Suppressor macrophage treated with lipopolysaccharide for 1 hour (primary cell): Measurements from ENCODE around the gene TYW1.
"Not testable (repeated sequence)": the region's sequence is repeated elsewhere in the genome, so short reads cannot be mapped to it uniquely, and the experiment has no call there.

Experiments used
- DNase-seq, 3 donors: peaks; one replicate each; pipeline ENCODE4 v3.0.0-alpha.2; 2020 to 2022

Gene TYW1

DNA sequence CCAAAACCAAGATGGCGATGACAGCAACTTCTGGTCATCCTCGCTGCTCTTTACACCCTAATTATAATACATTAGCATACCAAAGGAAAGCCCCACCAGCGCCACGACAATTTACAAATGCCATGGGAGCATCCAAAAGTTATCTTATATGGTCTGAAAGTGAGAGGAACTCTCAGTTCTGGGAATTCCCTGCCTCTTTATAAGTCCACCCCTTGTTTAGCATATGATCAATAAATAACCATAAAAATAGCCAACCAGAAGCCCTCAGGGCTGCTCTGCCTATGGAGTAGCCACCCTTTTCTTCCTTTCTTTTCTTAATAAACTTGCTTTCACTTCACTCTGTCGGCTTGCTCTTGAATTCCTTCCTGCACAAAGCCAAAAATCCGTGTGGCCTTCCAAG is 262.7 kb downstream of the TYW1 start:
- not testable (repeated sequence) for DNase-seq

DNA sequence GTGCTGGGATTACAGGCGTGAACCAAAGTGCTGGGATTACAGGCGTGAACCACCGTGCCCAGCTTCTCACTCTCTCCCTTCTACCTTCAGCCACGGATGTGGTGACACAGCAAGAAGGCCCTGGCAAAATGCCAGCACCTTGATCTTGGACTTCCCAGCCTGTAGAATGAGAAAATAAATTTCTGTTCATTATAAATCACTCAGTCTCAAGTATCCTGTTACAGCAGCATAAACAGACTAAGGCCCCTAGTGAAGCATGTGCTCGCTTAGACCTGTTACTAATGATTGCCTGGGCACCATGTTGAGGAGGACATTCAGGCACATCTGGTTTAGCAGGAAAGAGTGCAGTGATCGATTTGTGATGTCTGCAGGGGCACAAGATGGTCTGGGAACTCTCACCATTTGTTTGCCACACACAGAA is 263.5 kb downstream of the TYW1 start:
- not testable (repeated sequence) for DNase-seq

DNA sequence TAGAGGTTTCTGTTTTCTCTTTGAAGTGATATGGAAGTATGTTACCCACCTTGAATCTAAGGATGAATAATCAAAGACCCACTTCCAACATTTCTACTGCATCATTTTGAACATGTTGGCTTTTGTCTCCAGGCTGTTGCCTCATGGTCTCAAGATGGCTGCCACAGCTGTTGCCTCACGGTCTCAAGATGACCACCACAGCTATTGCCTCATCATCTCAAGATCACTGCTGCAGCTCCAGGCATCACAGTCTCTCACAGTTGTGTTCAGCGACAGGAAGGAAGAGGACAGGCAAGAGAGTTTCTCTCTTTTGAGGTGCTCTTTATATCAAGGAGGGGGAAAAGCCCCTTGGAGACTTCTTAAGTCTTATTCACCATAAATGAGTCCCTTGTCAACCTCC is 267.4 kb downstream of the TYW1 start:
- DNase-seq: peak in 1 of 3 donors; percentile 3

DNA sequence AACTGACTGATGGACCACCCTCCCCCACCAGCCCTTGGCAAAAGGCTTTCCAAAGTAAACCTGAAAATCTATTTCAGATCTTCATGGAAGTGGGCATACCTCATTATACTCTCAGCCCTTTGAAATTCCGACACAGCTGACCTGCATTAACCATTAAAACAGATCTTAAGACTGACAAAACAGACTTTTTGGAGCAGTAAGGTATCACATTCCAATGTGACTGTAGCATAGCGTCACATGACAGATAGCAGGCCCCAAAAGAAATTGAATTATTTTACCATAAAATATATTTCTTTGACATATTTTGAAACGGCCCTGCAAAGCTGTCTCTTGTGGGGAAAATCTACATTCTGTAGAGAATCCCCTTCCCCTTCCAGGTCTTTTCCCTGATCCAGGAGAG is 269.4 kb downstream of the TYW1 start:
- DNase-seq: not testable (repeated sequence)

DNA sequence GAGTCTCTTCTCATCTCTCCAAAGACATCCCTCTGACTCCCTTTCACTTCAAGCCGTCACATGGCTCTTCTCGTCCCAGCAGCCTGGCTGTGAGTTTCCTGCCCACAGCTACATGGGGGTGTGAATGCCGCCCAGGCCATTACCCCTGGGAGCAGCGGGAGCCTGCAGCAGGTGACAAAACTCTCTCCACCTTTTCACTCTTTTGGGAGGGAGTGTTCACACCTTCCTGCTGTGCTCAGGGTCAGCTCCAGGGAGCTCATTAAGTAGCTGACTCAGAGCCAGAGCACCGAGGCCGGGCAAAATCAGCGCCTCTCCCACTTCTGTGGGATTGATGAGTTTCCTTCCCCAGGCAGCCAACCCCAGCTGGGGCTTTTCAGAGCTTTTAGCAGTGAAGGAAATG is 271.3 kb downstream of the TYW1 start:
- no peak for DNase-seq

DNA sequence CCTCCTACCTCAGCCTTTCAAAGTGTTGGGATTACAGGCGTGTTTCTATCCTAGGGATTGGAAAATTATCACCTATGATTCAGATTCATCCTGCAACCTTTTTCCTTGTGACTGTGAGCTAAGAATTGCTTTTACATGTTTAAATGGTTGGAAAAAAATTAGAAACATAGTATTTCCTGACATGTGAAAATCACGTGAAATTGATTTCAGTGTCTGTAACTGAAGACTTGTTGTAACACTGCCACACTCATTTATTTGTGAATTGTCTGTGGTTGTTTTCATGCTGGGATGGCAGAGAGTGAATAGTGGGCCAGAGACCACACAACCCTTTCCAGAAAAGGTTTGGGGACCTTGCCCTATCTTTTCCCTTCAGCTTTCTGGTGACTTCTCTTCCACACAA is 273.3 kb downstream of the TYW1 start:
- DNase-seq: not testable (repeated sequence)
